D721Med (cell line): ENCODE data around the gene PLXNA4.
"Not testable (repeated sequence)": the region's sequence is repeated elsewhere in the genome, so short reads cannot be mapped to it uniquely, and the experiment has no call there.

Experiments used
- DNase-seq: peaks from one replicate; pipeline ENCODE4 v3.0.0; 2011; ENCODE audit warnings: low spot score; ENCODE audit not compliant: insufficient read length
- FAIRE-seq: peaks from 2 replicates; lab custom pipeline; 2011; peaks lifted over from hg19 to GRCh38; lab: Jason Lieb, UNC
- TF ChIP-seq, protein P1 (sequence below): IDR thresholded peaks from 2 replicates; pipeline ENCODE4 v1.5.1; 2012; ENCODE audit warnings: mild to moderate bottlenecking, control low read depth; ENCODE audit not compliant: insufficient read depth; ENCODE audit errors: missing control alignments

The PLXNA4 gene

DNA sequence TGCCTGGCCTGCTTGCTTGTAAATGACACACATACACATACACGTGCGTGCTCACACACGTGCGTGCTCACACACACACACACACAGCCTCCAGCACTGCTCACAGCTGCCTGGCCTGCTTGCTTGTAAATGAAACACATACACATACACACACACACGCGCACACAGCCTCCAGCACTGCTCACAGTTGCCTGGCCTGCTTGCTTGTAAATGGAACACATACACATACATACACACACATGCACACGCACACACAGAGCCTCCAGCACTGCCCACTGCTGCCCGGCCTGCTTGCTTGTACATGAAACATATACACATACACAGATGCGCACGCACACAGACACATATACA lies 397.2 kb downstream of the PLXNA4 start:
- no peak for DNase-seq
- TF ChIP-seq, protein P1, sequence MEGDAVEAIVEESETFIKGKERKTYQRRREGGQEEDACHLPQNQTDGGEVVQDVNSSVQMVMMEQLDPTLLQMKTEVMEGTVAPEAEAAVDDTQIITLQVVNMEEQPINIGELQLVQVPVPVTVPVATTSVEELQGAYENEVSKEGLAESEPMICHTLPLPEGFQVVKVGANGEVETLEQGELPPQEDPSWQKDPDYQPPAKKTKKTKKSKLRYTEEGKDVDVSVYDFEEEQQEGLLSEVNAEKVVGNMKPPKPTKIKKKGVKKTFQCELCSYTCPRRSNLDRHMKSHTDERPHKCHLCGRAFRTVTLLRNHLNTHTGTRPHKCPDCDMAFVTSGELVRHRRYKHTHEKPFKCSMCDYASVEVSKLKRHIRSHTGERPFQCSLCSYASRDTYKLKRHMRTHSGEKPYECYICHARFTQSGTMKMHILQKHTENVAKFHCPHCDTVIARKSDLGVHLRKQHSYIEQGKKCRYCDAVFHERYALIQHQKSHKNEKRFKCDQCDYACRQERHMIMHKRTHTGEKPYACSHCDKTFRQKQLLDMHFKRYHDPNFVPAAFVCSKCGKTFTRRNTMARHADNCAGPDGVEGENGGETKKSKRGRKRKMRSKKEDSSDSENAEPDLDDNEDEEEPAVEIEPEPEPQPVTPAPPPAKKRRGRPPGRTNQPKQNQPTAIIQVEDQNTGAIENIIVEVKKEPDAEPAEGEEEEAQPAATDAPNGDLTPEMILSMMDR = no peak
- FAIRE-seq = no peak

DNA sequence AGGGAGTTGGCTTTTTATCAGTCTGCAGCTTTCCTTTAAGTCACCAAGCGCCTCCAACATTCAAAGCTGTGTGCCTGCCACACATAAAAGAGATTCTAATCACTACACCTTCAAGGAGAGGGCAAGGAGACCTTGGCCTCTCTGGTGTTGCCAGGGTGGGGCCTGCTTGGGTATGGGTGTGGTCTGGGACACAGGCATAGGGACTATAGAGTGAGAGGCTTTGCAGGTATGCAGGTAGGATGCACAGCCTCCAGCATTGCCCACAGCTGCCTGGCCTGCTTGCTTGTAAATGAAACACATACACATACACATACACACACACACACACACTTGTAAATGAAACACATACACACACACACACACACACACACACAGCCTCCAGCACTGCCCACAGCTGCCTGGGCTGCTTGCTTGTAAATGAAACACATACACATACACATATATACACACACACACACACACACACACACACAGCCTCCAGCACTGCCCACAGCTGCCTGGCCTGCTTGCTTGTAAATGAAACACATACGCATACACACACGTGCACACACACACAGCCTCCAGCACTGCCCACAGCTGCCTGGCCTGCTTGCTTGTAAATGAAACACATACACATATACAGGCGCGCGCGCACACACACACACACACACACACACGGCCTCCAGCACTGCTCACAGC lies 397.7 kb downstream of the PLXNA4 start:
- FAIRE-seq, DNase-seq: not testable (repeated sequence)

GRCh38 chr7:132177708-132178401 lies 398.4 kb downstream of the PLXNA4 start:
- TF ChIP-seq, protein P1 = no peak
- DNase-seq (no peak), FAIRE-seq (no peak)

DNA sequence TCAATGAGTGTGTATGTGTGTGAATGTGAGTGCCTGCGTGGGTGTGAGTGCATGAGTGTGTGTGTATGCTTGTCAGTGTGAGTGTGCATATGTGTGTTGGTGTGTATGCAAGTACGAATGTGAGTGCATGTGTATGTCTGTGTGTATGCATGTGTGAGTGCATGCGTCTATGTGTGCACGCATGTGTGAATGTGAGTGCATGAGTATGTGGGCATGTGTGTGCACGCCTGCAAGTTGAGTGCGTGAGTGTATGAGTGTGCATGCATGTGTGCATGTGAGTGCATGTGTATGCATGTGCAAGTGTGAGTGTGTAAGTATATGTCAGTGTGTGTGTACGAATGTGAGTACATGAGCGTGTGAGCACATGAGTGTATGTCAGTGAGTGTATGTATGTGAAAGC lies 399.6 kb downstream of the PLXNA4 start:
- FAIRE-seq (no peak), DNase-seq (no peak)
- TF ChIP-seq, protein P1 = no peak

GRCh38 chr7:132171130-132171576 lies 405.1 kb downstream of the PLXNA4 start:
- FAIRE-seq (no peak), DNase-seq (no peak)
- TF ChIP-seq, protein P1 = no peak

- TF ChIP-seq, protein P1 = no peak
- FAIRE-seq (no peak), DNase-seq (no peak)
These were observed 406.5 kb downstream of the PLXNA4 start for GRCh38 chr7:132169730-132170129.

DNA sequence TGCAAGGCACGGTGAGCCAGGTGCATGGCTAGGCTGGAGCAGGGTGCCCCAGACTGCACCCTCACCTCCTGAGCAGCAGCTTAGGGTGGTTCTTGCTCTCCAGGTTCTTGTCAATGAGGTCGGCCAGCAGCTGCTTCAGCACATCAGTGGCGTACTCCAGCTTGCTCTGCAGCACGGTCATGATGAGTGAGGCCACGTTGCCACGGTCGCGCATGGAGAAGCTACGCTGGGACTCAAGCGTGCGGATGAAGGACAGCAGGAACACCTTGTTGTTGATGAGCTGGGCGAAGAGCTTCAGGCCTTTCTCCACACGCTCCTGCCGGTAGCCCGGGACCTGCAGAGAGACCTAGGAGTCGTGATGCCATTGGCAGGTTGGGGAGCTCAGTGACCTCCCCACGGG lies 408.0 kb downstream of the PLXNA4 start:
- TF ChIP-seq, protein P1 = no peak
- FAIRE-seq (no peak), DNase-seq (no peak)

GRCh38 chr7:132165695-132166094 lies 410.6 kb downstream of the PLXNA4 start:
- not testable (repeated sequence) for FAIRE-seq

More at GRCh38 chr7:132165695-132166094, 410.6 kb downstream of the PLXNA4 start:
- not testable (repeated sequence) for DNase-seq
